ENCODE measurements around the gene ZNF512.
"Not testable (repeated sequence)": the region's sequence is repeated elsewhere in the genome, so short reads cannot be mapped to it uniquely, and the experiment has no call there.

The ZNF512 gene

GRCh38 chr2:27581417-27582128 is 1.3 kb upstream of the ZNF512 start:
- no peak overlapping the region for H3K27ac ChIP-seq
- DNase-seq (ENCODE audit: low read depth, low spot score): no peak

- H3K27ac ChIP-seq: peak overlapping the region; percentile 61
- no peak for DNase-seq (ENCODE audit: low read depth, low spot score)
These were observed 630 bp upstream of the ZNF512 start for GRCh38 chr2:27582129-27582694.

GRCh38 chr2:27583390-27583915 is 611 bp downstream of the ZNF512 start:
- no peak for DNase-seq (ENCODE audit: low read depth, low spot score)
- H3K27ac ChIP-seq: peak overlapping the region; percentile 61

GRCh38 chr2:27584597-27584996 is 1.8 kb downstream of the ZNF512 start:
- H3K27ac ChIP-seq: no peak overlapping the region
- DNase-seq (ENCODE audit: low read depth, low spot score): no peak

GRCh38 chr2:27587025-27587424 is 4.2 kb downstream of the ZNF512 start:
- no peak for DNase-seq (ENCODE audit: low read depth, low spot score)
- no peak overlapping the region for H3K27ac ChIP-seq

GRCh38 chr2:27588308-27588707 is 5.5 kb downstream of the ZNF512 start:
- DNase-seq (ENCODE audit: low read depth, low spot score): no peak
- H3K27ac ChIP-seq: no peak overlapping the region

GRCh38 chr2:27591745-27592144 is 8.9 kb downstream of the ZNF512 start:
- no peak overlapping the region for H3K27ac ChIP-seq
- DNase-seq (ENCODE audit: low read depth, low spot score): no peak

GRCh38 chr2:27593240-27593639 is 10.4 kb downstream of the ZNF512 start:
- no peak for DNase-seq (ENCODE audit: low read depth, low spot score)
- H3K27ac ChIP-seq: no peak overlapping the region

- DNase-seq (ENCODE audit: low read depth, low spot score): not testable (repeated sequence)
These were observed 11.3 kb downstream of the ZNF512 start for GRCh38 chr2:27594020-27594703.

GRCh38 chr2:27595412-27595811 is 12.6 kb downstream of the ZNF512 start:
- not testable (repeated sequence) for H3K27ac ChIP-seq; DNase-seq (ENCODE audit: low read depth, low spot score)

More at GRCh38 chr2:27594020-27594703, 11.3 kb downstream of the ZNF512 start:
- H3K27ac ChIP-seq: not testable (repeated sequence)

- H3K27ac ChIP-seq: peak overlapping the region; percentile 40
- peak; percentile 41 for DNase-seq (ENCODE audit: low read depth, low spot score)
These were observed 13.8 kb downstream of the ZNF512 start for GRCh38 chr2:27596627-27597026.

- no peak for DNase-seq (ENCODE audit: low read depth, low spot score)
These were observed 23.8 kb downstream of the ZNF512 start for GRCh38 chr2:27606611-27607010.

GRCh38 chr2:27613985-27614384 is 31.1 kb downstream of the ZNF512 start:
- no peak for DNase-seq (ENCODE audit: low read depth, low spot score)
- H3K27ac ChIP-seq: no peak overlapping the region

More at GRCh38 chr2:27606611-27607010, 23.8 kb downstream of the ZNF512 start:
- H3K27ac ChIP-seq: no peak overlapping the region

GRCh38 chr2:27615316-27615715 is 32.5 kb downstream of the ZNF512 start:
- DNase-seq (ENCODE audit: low read depth, low spot score): no peak
- no peak overlapping the region for H3K27ac ChIP-seq

- H3K27ac ChIP-seq: no peak overlapping the region
- no peak for DNase-seq (ENCODE audit: low read depth, low spot score)
These were observed 38.7 kb downstream of the ZNF512 start for GRCh38 chr2:27621524-27621923.

- H3K27ac ChIP-seq: no peak overlapping the region
- no peak for DNase-seq (ENCODE audit: low read depth, low spot score)
These were observed 40.1 kb downstream of the ZNF512 start for GRCh38 chr2:27622921-27623384.

- H3K27ac ChIP-seq: peak overlapping the region; percentile 94
- no peak for DNase-seq (ENCODE audit: low read depth, low spot score)
These were observed 42.1 kb downstream of the ZNF512 start for GRCh38 chr2:27624943-27625342.

GRCh38 chr2:27626323-27626722 is 43.5 kb downstream of the ZNF512 start:
- H3K27ac ChIP-seq: peak overlapping the region; percentile 94
- not testable (repeated sequence) for DNase-seq (ENCODE audit: low read depth, low spot score)

GRCh38 chr2:27626921-27627320 is 44.1 kb downstream of the ZNF512 start:
- DNase-seq (ENCODE audit: low read depth, low spot score): not testable (repeated sequence)
- peak overlapping the region; percentile 94 for H3K27ac ChIP-seq

GRCh38 chr2:27627963-27628766 is 45.3 kb downstream of the ZNF512 start:
- H3K27ac ChIP-seq: peak overlapping the region; percentile 94
- DNase-seq (ENCODE audit: low read depth, low spot score): peak; percentile 92
